SK-N-SH treated with all-trans-retinoic acid at 6 μM for 48 hours (cell line): Measurements from ENCODE around the gene IGLL5.

Experiments
- ESRRG ChIP-seq: fragments of 250-450 bp; sonication (Bioruptor Pico); IDR thresholded peaks from 2 replicates; pipeline ENCODE4 v1.6.1; 2021; ENCODE audit warnings: mild to moderate bottlenecking
- GLIS3 ChIP-seq: fragments of 250-450 bp; sonication (Bioruptor Pico); IDR thresholded peaks from 2 replicates; pipeline ENCODE4 v1.5.0; 2020; ENCODE audit warnings: mild to moderate bottlenecking, moderate library complexity
- OSR1 ChIP-seq: fragments of 250-450 bp; sonication (Bioruptor Pico); IDR thresholded peaks from 2 replicates; pipeline ENCODE4 v1.8.0; 2022; ENCODE audit warnings: moderate library complexity, mild to moderate bottlenecking, inconsistent platforms
- RARB ChIP-seq: fragments of 250-450 bp; sonication (Bioruptor Pico); IDR thresholded peaks from 2 replicates; pipeline ENCODE4 v1.8.0; 2021; ENCODE audit warnings: mild to moderate bottlenecking, moderate library complexity
- ZFP30 ChIP-seq: fragments of 450-650 bp; formaldehyde crosslinking; IDR thresholded peaks from 2 replicates; pipeline ENCODE4 v1.5.0; 2022; ENCODE audit warnings: mild to moderate bottlenecking, moderate library complexity
- ZNF565 ChIP-seq: fragments of 450-650 bp; formaldehyde crosslinking; conservative IDR thresholded peaks from 2 replicates; pipeline ENCODE4 v1.5.0; 2020; ENCODE audit warnings: low read depth, mild to moderate bottlenecking, moderate library complexity
- ZNF70 ChIP-seq: fragments of 450-650 bp; formaldehyde crosslinking; IDR thresholded peaks from 2 replicates; pipeline ENCODE4 v1.5.0; 2020; ENCODE audit warnings: mild to moderate bottlenecking, moderate library complexity
- TF ChIP-seq, protein P1 (sequence below): fragments of 250-450 bp; sonication (Bioruptor Pico); IDR thresholded peaks from 2 replicates; pipeline ENCODE4 v1.5.1; 2020; ENCODE audit warnings: low read depth, mild to moderate bottlenecking, moderate library complexity
- TF ChIP-seq, protein P2 (sequence below): fragments of 250-450 bp; sonication (Bioruptor Pico); IDR thresholded peaks from 2 replicates; pipeline ENCODE4 v1.5.1; 2021; ENCODE audit warnings: mild to moderate bottlenecking, moderate library complexity

DNA sequence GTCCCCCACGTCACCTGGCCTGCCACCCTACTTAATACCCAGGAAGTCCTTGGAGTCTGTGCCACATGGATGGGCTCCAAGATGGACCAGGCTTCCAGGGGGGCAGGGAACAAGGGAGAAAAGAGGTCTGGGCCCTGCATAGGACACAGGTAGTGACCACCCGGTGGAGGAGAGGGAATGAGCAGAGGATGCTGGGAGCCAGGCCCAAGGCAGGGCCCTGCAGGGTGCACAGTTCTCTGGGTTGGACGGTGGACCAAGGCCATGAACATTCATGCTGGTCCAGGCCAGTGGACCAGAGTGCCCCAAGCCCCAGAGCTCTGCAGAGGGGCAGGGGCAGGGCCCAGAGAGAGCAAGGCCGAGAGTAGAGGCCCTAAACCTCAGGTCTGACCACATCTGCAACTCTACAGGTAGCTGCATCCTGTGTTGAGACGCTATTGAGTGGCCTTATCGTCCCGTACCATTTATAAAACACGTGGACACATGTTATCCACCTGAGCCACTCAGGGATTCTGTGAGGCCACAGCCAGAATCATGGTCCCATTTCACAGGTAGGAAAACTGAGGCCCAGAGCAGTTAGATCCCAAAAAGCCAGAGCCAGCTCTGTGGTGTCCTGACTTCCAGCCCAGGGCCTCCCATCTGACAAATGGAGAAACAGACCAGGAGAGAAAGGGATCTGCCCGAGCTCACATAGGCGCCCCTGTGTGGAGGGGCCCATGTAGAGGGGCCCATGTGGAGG, 46.4 kb downstream of the IGLL5 start:
- TF ChIP-seq GLIS3 (CRISPR knock-in tag) (no peak), ESRRG (no peak), ZFP30 (CRISPR knock-in tag) (no peak), RARB (CRISPR knock-in tag) (no peak), OSR1 (CRISPR knock-in tag) (no peak), ZNF565 (no peak), ZNF70 (no peak)
- TF ChIP-seq, protein P1, sequence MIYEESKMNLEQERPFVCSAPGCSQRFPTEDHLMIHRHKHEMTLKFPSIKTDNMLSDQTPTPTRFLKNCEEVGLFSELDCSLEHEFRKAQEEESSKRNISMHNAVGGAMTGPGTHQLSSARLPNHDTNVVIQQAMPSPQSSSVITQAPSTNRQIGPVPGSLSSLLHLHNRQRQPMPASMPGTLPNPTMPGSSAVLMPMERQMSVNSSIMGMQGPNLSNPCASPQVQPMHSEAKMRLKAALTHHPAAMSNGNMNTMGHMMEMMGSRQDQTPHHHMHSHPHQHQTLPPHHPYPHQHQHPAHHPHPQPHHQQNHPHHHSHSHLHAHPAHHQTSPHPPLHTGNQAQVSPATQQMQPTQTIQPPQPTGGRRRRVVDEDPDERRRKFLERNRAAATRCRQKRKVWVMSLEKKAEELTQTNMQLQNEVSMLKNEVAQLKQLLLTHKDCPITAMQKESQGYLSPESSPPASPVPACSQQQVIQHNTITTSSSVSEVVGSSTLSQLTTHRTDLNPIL (CRISPR knock-in tag): no peak
- TF ChIP-seq, protein P2, sequence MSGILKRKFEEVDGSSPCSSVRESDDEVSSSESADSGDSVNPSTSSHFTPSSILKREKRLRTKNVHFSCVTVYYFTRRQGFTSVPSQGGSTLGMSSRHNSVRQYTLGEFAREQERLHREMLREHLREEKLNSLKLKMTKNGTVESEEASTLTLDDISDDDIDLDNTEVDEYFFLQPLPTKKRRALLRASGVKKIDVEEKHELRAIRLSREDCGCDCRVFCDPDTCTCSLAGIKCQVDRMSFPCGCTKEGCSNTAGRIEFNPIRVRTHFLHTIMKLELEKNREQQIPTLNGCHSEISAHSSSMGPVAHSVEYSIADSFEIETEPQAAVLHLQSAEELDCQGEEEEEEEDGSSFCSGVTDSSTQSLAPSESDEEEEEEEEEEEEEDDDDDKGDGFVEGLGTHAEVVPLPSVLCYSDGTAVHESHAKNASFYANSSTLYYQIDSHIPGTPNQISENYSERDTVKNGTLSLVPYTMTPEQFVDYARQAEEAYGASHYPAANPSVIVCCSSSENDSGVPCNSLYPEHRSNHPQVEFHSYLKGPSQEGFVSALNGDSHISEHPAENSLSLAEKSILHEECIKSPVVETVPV (CRISPR knock-in tag): no peak
